GM12801 (cell line): Measurements from ENCODE around the gene VSX2.

Source experiments
- TF ChIP-seq, protein P1 (sequence below): IDR thresholded peaks from one replicate; pipeline ENCODE4 v1.5.1; 2011; ENCODE audit warnings: control low read depth; ENCODE audit not compliant: insufficient read length; ENCODE audit errors: extremely low read depth

Gene VSX2

DNA sequence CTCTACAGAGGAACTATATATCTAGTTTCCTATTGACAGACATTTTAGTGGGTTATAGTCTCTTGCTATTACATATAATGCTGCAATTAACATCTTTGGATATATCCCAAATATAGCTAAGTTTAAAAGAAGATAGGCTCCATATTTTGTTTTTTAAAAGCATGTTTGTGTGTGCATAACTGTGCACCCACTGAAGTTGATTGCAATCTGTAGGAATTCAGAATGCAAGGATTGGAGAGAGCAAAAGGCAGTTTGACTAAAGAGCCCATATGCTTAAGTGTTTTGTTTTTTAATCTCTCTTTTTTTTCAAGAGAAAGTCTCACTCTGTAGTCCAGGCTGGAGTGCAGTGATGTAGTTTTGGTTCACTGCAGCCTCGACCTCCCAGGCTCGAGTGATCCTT is 72.9 kb downstream of the VSX2 start:
- TF ChIP-seq, protein P1, sequence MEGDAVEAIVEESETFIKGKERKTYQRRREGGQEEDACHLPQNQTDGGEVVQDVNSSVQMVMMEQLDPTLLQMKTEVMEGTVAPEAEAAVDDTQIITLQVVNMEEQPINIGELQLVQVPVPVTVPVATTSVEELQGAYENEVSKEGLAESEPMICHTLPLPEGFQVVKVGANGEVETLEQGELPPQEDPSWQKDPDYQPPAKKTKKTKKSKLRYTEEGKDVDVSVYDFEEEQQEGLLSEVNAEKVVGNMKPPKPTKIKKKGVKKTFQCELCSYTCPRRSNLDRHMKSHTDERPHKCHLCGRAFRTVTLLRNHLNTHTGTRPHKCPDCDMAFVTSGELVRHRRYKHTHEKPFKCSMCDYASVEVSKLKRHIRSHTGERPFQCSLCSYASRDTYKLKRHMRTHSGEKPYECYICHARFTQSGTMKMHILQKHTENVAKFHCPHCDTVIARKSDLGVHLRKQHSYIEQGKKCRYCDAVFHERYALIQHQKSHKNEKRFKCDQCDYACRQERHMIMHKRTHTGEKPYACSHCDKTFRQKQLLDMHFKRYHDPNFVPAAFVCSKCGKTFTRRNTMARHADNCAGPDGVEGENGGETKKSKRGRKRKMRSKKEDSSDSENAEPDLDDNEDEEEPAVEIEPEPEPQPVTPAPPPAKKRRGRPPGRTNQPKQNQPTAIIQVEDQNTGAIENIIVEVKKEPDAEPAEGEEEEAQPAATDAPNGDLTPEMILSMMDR, result no peak
